Putamen (tissue), 1 donor: ENCODE data around the gene ERICH6B.

Source experiments
- DNase-seq: peaks from one replicate; pipeline ENCODE4 v3.0.0-alpha.2; 2016; ENCODE audit warnings: low spot score

The ERICH6B gene

DNA sequence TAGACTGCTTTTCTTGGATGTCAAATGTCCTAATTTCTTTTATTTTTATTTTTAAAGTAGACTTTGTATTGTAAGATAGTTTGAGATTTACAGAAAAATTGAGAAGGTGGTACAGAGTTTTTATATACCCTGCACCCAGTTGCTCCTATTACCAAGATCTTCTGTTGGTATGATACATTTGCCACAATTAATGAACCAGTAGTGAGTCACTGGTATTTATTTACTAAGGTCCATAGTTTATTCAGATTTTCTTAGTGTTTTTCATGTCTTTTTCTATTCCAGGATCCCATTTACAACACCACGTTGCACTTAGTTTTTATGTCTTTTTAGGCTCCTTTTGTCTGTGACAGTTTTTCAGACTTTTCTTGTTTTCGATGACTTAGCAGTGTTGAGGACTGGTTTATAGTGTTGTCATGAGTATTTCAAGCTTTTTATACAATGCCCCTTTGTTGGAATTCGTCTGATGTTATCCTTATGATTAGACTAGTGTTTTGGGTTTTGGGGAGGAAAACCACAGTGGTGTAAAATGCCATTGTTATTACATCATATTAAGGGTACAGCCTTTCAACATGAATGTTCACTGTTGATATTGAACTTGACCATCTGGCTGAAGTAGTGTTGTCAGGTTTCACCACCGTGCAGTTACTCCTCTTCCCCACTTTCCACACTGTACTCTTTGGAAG lies 114.9 kb downstream of the ERICH6B start:
- no peak for DNase-seq

DNA sequence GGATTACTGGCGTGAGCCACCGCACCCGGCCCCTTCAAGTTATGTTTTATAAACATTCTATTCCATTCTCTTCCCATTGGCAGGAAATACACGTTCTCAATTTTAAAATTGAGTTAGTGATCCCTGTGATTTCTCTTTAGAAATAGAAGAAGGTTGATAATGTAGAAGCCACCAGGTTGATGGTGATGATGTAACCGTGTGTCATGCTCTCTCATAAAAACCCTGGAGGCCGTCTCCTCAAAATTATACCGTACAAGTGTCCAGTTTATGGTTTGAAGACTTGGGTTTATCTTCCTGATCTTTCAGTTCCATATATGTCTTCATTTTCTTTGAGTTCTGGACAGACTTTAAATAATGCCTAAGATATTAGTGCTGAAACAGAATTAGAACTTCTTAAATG lies 118.6 kb downstream of the ERICH6B start:
- no peak for DNase-seq

DNA sequence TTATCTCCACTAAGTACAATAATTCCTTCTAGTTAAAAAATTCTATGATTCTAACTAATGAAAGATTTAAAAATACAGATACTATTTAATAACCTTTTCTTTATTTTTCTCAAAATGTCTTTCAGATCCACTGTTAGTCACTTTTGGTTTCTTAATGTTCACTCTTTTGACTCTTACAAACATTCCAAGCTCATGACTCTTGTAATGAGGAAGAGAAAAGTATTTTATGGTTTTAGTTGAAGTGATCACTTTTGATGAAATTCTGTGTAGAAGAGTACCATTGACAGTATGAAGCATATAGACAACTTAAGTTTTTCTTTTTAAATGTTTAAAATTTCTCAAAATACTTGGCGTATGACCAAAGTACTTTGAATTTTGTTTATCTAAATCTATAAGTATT lies 123.0 kb downstream of the ERICH6B start:
- DNase-seq = no peak
